GM12865 (cell line): Measurements from ENCODE around the gene MACO1.

ENCODE experiments used
- DNase-seq: peaks from one replicate; pipeline ENCODE4 v3.0.0; 2010; ENCODE audit warnings: low read depth
- H3K4me3 ChIP-seq: 2 replicates; pipeline ENCODE4 v1.5.1; 2011; ENCODE audit warnings: mild to moderate bottlenecking, low read depth, low read length, control low read depth
- CTCF ChIP-seq: IDR thresholded peaks from 2 replicates; pipeline ENCODE4 v1.5.1; 2011; ENCODE audit warnings: low read length, control low read depth, low read depth, inconsistent platforms; ENCODE audit not compliant: insufficient read depth; ENCODE audit errors: missing control alignments

Gene MACO1

DNA sequence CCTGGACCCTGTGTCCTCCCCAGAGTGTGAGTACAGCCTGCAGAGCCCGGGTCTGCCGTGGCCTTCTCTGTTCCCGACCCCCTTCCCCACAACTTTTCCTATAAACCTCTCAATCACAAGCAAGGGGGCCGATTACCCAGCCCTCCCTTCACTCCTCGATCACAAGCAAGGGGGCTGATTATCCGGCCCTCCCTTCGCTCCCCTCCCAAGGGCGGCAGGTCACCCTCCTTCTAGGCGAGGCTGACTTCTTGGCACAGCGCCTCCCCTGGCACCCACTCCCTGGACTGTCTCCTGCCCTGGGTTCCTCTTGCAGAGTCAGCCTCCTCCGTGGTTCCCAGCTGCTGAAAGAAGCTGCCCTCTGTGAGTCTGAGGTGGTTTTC is 100.4 kb downstream of the MACO1 start:
- no peak for TF ChIP-seq CTCF
- DNase-seq = no peak
- no peak overlapping the region for H3K4me3 ChIP-seq

- no peak overlapping the region for H3K4me3 ChIP-seq
- no peak for TF ChIP-seq CTCF
- no peak for DNase-seq
Observed at GRCh38 chr1:25532970-25533369, 102.3 kb downstream of the MACO1 start.

DNA sequence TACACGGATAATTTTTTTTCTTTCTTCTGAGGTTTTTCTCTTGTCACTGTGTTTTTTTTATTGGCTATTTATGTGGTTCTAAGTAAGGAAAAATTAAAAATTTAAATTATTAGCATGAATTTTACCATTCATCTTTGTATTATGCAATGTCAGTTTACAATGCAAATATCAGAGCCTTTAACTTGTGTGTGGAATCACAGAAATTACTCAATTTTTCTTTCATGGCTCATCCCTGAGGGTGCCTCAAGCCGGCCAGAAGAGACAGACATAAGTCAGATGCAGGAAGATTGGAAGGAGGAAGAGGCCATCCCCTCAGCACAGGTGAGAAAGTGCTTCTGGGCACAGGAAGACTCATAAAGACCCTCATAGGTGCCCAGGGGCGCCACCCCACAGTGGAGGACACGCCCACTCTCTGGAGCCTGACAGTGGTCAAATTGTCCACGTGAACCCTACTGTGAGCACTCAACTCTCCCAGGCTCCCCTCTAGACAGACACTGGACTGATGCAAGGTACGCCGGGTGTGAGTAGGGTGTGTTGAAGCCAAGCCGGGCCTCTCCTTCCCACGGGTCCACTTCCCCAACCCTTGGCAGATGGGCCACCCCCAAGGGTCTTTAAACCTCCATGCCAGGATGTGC is 103.2 kb downstream of the MACO1 start:
- no peak overlapping the region for H3K4me3 ChIP-seq
- DNase-seq = no peak
- TF ChIP-seq CTCF = no peak

- H3K4me3 ChIP-seq = no peak overlapping the region
- DNase-seq = no peak
- TF ChIP-seq CTCF = no peak
Observed at GRCh38 chr1:25534410-25534788, 103.7 kb downstream of the MACO1 start.

DNA sequence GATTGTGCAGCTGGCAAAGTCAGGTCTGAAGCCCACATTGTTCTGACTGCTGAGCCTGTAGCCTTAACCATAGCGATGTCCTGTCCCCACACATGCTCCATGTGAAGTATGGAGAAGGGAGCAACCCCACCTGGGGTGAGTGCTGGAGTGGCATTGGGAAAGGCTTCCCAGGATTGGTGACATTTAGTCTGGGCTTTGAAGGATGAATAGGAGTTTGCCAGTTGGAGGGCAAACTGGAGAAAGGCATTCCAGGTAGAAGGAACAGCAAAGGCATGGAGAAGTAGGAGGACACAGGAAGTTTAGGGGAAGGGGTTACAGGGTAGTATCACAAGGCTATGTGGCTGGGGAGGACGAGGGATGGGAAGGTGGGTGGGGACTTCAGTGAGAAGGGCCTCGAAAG is 105.4 kb downstream of the MACO1 start:
- no peak for DNase-seq
- H3K4me3 ChIP-seq = no peak overlapping the region
- TF ChIP-seq CTCF = no peak

GRCh38 chr1:25537153-25537831 is 106.6 kb downstream of the MACO1 start:
- DNase-seq = no peak
- H3K4me3 ChIP-seq = no peak overlapping the region
- no peak for TF ChIP-seq CTCF

DNA sequence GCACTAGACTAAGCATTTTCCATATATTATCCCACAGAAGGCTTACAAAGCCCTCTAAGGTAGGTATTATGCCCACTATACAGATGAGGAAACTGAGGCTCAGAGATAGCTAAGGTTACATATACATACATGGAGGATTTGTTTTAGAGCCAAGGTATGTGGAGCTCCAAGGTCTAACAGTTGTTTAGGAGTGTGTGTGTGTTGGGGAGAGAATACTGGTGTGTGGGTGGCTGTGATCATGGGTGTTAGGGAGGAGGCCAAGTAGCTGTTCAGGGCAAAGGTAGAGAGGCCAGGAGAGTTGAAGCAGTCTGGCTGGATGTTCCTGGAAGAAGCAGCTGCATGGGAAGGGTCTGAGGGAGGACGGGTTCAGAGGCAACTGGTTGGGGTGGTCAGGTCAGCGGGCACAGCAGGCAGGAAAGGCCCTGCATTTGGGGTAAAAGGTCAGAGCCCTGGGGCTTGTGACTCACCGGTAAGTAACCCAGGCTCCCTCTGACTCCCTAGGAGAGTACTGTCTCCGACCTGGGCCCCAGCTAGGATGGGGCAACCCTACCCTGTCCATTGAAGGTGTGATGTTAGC is 107.6 kb downstream of the MACO1 start:
- TF ChIP-seq CTCF = no peak
- DNase-seq = no peak
- H3K4me3 ChIP-seq = no peak overlapping the region
